ENCODE measurements around the gene HABP4.
"Not testable (repeated sequence)": the region's sequence is repeated elsewhere in the genome, so short reads cannot be mapped to it uniquely, and the experiment has no call there.

The HABP4 gene

DNA sequence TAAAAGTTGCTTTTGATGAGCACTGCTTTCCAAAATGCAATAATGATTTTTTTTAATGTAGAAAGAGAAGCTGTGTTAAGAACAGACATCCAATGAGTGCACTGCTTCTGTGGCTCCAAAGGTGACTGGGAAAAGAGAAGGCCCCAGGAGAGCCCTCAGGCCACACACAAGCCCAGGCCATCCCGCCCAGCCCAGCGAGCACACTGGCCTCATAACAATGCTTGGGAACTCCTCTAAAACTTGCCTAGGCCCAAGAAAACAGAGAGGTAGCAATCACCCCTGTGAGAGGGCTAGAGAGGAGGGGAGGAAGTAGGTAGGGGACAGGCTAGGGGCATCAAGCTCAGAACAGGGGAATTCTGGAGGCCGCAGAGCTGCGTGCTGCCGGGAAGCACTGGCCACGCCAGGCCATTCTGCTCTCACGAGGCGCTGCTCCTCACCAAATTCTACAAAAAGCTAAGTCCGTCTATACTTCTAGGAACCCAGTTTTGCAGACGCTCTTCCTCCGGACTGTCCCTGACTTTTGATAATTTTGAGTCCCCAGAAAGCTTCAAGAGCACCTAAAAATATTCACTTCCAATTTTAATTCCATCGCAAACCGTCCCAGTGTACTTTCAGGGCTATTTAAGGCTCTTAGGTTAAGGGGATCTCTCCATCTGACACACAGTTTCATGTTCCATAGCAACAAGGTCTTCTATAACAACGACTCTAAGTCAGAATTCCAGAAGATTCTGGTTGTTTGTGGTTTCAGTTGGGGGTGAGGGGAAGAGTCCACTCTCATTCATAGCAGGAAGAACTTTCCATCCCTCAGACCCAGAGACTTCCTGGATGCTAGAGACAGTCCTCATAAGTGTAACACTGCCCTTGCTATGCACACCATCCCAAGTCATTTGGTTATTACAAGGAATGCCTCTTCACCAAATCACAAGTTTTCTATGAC lies 51.0 kb downstream of the HABP4 start:
- H3K4me2 ChIP-seq (ENCODE audit: low read length), result no peak overlapping the region
- H2AFZ ChIP-seq (ENCODE audit: low read length), result no peak overlapping the region
- no peaks in the 10 kb centered on the region for H3K4me1 ChIP-seq (ENCODE audit: insufficient read depth, low read length, severe bottlenecking)
- no peaks in the 10 kb centered on the region for H3F3A ChIP-seq (ENCODE audit: insufficient read depth, low read length)
- H4K20me1 ChIP-seq (ENCODE audit: insufficient read depth, low read length), result no peaks in the 10 kb centered on the region
- TF ChIP-seq, protein P1, sequence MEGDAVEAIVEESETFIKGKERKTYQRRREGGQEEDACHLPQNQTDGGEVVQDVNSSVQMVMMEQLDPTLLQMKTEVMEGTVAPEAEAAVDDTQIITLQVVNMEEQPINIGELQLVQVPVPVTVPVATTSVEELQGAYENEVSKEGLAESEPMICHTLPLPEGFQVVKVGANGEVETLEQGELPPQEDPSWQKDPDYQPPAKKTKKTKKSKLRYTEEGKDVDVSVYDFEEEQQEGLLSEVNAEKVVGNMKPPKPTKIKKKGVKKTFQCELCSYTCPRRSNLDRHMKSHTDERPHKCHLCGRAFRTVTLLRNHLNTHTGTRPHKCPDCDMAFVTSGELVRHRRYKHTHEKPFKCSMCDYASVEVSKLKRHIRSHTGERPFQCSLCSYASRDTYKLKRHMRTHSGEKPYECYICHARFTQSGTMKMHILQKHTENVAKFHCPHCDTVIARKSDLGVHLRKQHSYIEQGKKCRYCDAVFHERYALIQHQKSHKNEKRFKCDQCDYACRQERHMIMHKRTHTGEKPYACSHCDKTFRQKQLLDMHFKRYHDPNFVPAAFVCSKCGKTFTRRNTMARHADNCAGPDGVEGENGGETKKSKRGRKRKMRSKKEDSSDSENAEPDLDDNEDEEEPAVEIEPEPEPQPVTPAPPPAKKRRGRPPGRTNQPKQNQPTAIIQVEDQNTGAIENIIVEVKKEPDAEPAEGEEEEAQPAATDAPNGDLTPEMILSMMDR (IDR thresholded peaks at IDR 0.05; ENCODE audit: low read length), result no peak
- no peak for TF ChIP-seq EZH2 (IDR thresholded peaks at IDR 0.05; ENCODE audit: borderline replicate concordance, low read length)
- H3K36me3 ChIP-seq (ENCODE audit: insufficient read depth, low read length), result no peaks in the 10 kb centered on the region
- H3K4me3 ChIP-seq (ENCODE audit: low read depth, low read length, poor library complexity, severe bottlenecking), result no peak overlapping the region
- no peak overlapping the region for H3K27ac ChIP-seq (ENCODE audit: low read depth, low read length, poor library complexity, severe bottlenecking)
- H3K9ac ChIP-seq (ENCODE audit: low read length), result no peak overlapping the region
- no peaks in the 10 kb centered on the region for H3K79me2 ChIP-seq (ENCODE audit: insufficient read depth, low read length)
- no peaks in the 10 kb centered on the region for H3K9me3 ChIP-seq (ENCODE audit: low read length)
- H3K27me3 ChIP-seq (ENCODE audit: insufficient read depth, low read length), result 0 out of 2 replicates have a peak, but pooled peaks cover 3% of the 10 kb centered on the region
- H3K9me2 ChIP-seq (ENCODE audit: low read depth, low read length), result no peaks in the 10 kb centered on the region

DNA sequence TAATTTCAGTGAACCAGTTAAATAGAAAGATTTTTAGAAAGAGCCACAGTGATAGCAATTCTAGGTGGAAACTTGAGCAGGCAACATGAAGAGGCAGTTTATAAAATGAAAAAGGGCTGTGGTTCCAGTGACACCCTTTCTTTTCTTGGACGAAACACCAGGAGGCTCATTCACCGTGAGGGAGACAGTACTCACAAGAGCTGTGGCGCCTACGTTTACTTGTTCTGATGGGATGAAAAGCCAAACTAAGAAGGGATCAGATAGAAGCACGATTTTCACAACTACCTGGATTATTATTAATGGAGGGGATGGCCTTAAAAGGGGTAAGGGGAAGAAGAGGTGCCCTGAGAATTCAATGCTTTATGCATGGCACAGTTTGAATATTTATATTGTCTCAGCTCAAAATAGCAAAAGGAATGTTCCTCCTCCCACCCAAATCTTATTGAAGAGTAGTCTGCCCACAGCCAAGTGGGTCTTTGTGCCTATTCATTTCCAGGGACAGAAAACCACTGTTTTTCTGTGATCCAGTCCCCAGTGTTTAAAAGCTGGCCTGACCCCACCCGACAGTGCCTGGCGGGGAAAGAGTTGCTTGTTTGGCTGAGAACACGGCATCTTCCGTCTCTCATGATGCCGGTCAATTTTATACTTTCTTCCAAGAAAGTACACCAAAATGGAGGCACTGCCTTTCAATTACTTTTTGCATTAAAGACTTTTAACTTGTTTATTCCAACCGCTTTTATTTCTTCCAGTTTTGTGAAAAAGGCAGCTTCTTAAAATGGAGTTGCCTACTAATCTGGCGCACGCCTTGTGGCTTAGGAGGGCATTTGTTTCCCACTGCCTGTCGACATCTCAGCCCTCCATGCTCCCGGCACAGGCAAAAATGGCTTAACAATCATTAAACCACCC lies 51.9 kb downstream of the HABP4 start:
- Histone ChIP-seq H2AFZ (ENCODE audit: low read length) (no peak overlapping the region), H3K4me1 (ENCODE audit: insufficient read depth, low read length, severe bottlenecking) (no peaks in the 10 kb centered on the region), H3K9me2 (ENCODE audit: low read depth, low read length) (no peaks in the 10 kb centered on the region), H4K20me1 (ENCODE audit: insufficient read depth, low read length) (no peaks in the 10 kb centered on the region), H3F3A (ENCODE audit: insufficient read depth, low read length) (no peaks in the 10 kb centered on the region), H3K27me3 (ENCODE audit: insufficient read depth, low read length) (0 out of 2 replicates have a peak, but pooled peaks cover 5% of the 10 kb centered on the region), H3K79me2 (ENCODE audit: insufficient read depth, low read length) (no peaks in the 10 kb centered on the region), H3K4me2 (ENCODE audit: low read length) (no peak overlapping the region), H3K36me3 (ENCODE audit: insufficient read depth, low read length) (no peaks in the 10 kb centered on the region), H3K4me3 (ENCODE audit: low read depth, low read length, poor library complexity, severe bottlenecking) (no peak overlapping the region), H3K9ac (ENCODE audit: low read length) (no peak overlapping the region), H3K9me3 (ENCODE audit: low read length) (no peaks in the 10 kb centered on the region), H3K27ac (ENCODE audit: low read depth, low read length, poor library complexity, severe bottlenecking) (no peak overlapping the region)
- no peak for TF ChIP-seq EZH2 (IDR thresholded peaks at IDR 0.05; ENCODE audit: borderline replicate concordance, low read length)
- TF ChIP-seq, protein P1 (IDR thresholded peaks at IDR 0.05; ENCODE audit: low read length), result no peak

DNA sequence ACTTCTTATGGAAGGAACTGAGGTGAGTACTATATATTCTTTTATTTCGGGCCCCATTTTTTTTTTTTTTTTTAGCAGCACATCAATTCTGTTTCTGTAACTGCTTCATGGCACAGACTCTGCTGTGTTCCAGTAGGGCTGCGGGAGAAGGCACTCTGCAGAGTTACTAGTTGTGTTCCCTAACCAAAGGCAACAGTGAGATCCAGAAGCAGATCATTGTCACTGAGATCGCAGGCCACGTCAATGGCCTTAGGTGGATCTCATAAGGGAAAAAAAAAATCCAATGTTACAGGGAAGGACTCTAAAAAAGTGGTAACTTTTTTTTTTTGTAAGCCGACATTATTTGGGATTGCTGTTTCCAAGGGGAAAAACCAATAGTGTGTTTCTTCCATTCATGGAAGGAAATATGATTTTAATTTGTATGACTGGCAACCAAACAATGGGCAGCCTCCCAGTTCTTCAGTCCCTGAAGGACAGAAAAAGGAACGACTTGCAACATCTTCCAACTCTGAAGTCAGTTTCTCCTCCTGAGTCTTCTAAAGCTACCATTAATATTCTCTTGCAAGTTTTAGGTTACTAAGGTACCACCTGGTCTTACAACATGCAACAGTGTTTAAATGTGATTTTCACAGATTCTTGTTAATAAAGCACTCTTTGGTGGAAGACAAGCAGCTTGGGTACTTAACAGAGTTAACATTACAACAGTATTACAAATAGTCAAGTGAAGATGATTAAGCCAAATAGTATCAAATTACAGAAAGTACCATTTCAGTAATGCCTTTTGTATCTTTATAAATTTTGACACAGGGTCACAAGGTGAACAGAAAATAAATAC lies 52.8 kb downstream of the HABP4 start:
- no peaks in the 10 kb centered on the region for H3F3A ChIP-seq (ENCODE audit: insufficient read depth, low read length)
- H3K4me2 ChIP-seq (ENCODE audit: low read length), result no peak overlapping the region
- TF ChIP-seq, protein P1 (IDR thresholded peaks at IDR 0.05; ENCODE audit: low read length), result no peak
- no peak for TF ChIP-seq EZH2 (IDR thresholded peaks at IDR 0.05; ENCODE audit: borderline replicate concordance, low read length)
- no peaks in the 10 kb centered on the region for H3K36me3 ChIP-seq (ENCODE audit: insufficient read depth, low read length)
- no peaks in the 10 kb centered on the region for H3K9me2 ChIP-seq (ENCODE audit: low read depth, low read length)
- H3K79me2 ChIP-seq (ENCODE audit: insufficient read depth, low read length), result no peaks in the 10 kb centered on the region
- H3K9ac ChIP-seq (ENCODE audit: low read length), result no peak overlapping the region
- no peak overlapping the region for H3K4me3 ChIP-seq (ENCODE audit: low read depth, low read length, poor library complexity, severe bottlenecking)
- no peaks in the 10 kb centered on the region for H4K20me1 ChIP-seq (ENCODE audit: insufficient read depth, low read length)
- no peaks in the 10 kb centered on the region for H3K4me1 ChIP-seq (ENCODE audit: insufficient read depth, low read length, severe bottlenecking)
- H3K27ac ChIP-seq (ENCODE audit: low read depth, low read length, poor library complexity, severe bottlenecking), result no peak overlapping the region
- H3K9me3 ChIP-seq (ENCODE audit: low read length), result no peaks in the 10 kb centered on the region
- H3K27me3 ChIP-seq (ENCODE audit: insufficient read depth, low read length), result 0 out of 2 replicates have a peak, but pooled peaks cover 5% of the 10 kb centered on the region
- H2AFZ ChIP-seq (ENCODE audit: low read length), result no peak overlapping the region

DNA sequence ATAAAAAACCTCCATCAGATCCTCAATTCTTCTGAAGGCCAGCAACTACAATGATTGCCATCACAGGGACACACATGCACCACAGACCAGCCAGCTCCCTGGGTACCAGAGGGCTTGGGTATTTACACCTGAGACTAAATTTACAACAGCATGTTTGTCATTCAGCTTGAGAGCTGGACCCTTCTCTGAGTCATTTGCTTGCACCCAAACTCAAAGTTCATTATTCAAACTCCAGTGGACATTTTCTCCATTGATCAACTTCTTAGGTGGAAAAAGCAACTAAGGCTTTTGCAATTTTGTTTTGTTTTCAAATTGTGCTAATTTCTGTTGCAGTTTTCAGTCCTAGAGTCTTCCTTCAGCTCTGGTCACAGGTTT lies 53.4 kb downstream of the HABP4 start:
- H3K4me2 ChIP-seq (ENCODE audit: low read length); H3K27me3 ChIP-seq (ENCODE audit: insufficient read depth, low read length); H3K4me1 ChIP-seq (ENCODE audit: insufficient read depth, low read length, severe bottlenecking): not testable (repeated sequence)

More for the DNA sequence above, 53.4 kb downstream of the HABP4 start:
- not testable (repeated sequence) for H3F3A ChIP-seq (ENCODE audit: insufficient read depth, low read length); H3K79me2 ChIP-seq (ENCODE audit: insufficient read depth, low read length); H2AFZ ChIP-seq (ENCODE audit: low read length); H4K20me1 ChIP-seq (ENCODE audit: insufficient read depth, low read length); H3K4me3 ChIP-seq (ENCODE audit: low read depth, low read length, poor library complexity, severe bottlenecking); H3K27ac ChIP-seq (ENCODE audit: low read depth, low read length, poor library complexity, severe bottlenecking); H3K9me3 ChIP-seq (ENCODE audit: low read length); H3K9me2 ChIP-seq (ENCODE audit: low read depth, low read length); H3K9ac ChIP-seq (ENCODE audit: low read length); H3K36me3 ChIP-seq (ENCODE audit: insufficient read depth, low read length)
